Stomach (tissue), 4 donors: Measurements from ENCODE around the gene TMEM203.

Experiments
- POLR2A ChIP-seq, 4 donors: fragments of 450-650 bp; IDR thresholded peaks; one replicate each; pipeline ENCODE4 v1.6.1; 2016; ENCODE audit warnings: antibody characterized with exemption in 4 of 4, control low read depth in 2 of 4, mild to moderate bottlenecking in 1 of 4, moderate library complexity in 1 of 4
- TF ChIP-seq, protein P1 (sequence below), 7 experiments: fragments of 450-650 bp in 4 of 7; fragments of 200-600 bp in 3 of 7; sonication (generic) in 3 of 7; IDR thresholded peaks; one replicate each; pipeline ENCODE4 v1.5.1; 2016 to 2019; ENCODE audit warnings: antibody characterized with exemption in 7 of 7, control low read depth in 2 of 7, mild to moderate bottlenecking in 1 of 7

DNA sequence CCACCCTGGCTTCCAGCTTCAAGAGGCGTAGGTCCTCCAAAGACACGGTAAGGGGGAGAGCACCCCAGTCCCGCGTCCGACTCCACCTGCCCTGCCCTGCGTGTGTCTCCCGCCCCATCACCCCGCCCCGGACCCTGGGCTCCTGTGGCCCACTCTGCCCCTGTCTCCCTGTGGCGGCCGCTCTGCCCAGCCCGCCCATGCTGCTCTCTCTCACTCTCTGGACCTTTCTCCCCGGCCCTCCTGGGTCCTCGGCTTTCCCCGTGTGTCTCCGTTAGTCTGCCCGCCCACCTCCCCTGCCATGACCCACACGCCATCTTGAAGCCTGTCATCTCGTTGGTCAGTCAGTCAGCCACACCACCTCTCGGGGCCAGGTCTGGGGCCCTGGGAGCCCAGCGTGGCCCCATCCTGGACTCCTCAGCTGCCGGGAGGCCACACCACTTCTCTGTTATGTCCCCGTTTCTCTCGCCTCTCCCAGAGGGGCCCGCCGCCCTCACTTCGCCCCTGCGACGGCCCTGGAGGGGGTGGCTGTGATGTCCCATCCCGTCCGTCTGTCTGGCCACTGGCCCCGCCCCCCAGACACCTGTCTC is 40.1 kb downstream of the TMEM203 start:
- no peak for TF ChIP-seq POLR2A (IDR thresholded peaks at IDR 0.05)
- TF ChIP-seq, protein P1, sequence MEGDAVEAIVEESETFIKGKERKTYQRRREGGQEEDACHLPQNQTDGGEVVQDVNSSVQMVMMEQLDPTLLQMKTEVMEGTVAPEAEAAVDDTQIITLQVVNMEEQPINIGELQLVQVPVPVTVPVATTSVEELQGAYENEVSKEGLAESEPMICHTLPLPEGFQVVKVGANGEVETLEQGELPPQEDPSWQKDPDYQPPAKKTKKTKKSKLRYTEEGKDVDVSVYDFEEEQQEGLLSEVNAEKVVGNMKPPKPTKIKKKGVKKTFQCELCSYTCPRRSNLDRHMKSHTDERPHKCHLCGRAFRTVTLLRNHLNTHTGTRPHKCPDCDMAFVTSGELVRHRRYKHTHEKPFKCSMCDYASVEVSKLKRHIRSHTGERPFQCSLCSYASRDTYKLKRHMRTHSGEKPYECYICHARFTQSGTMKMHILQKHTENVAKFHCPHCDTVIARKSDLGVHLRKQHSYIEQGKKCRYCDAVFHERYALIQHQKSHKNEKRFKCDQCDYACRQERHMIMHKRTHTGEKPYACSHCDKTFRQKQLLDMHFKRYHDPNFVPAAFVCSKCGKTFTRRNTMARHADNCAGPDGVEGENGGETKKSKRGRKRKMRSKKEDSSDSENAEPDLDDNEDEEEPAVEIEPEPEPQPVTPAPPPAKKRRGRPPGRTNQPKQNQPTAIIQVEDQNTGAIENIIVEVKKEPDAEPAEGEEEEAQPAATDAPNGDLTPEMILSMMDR (IDR thresholded peaks at IDR 0.05) = no peak
